KMS-11 (cell line): Measurements from ENCODE around the gene CFAP299.

Experiments used
- H2AFZ ChIP-seq: fragments of 200-600 bp; sonication (generic); 2 replicates; pipeline ENCODE4 v1.6.1; 2016; ENCODE audit warnings: antibody characterized with exemption, mixed run types, low read depth
- H3K27ac ChIP-seq: fragments of 200-600 bp; sonication (generic); 2 replicates; pipeline ENCODE4 v1.6.1; 2016; ENCODE audit warnings: mild to moderate bottlenecking, mixed run types
- H3K27me3 ChIP-seq: fragments of 200-600 bp; sonication (generic); 2 replicates; pipeline ENCODE4 v1.6.1; 2017; ENCODE audit warnings: mild to moderate bottlenecking, low read depth, mixed run types, moderate library complexity; ENCODE audit not compliant: insufficient read depth
- H3K36me3 ChIP-seq: fragments of 200-600 bp; sonication (generic); 2 replicates; pipeline ENCODE4 v1.6.1; 2017; ENCODE audit warnings: mild to moderate bottlenecking, mixed run types; ENCODE audit not compliant: insufficient read depth
- H3K4me1 ChIP-seq: fragments of 200-600 bp; sonication (generic); 2 replicates; pipeline ENCODE4 v1.6.1; 2016; ENCODE audit warnings: mild to moderate bottlenecking, low read depth, mixed run types; ENCODE audit not compliant: poor library complexity, severe bottlenecking
- H3K4me2 ChIP-seq: fragments of 200-600 bp; sonication (generic); 2 replicates; pipeline ENCODE4 v1.7.0; 2016; ENCODE audit warnings: mild to moderate bottlenecking, mixed run types
- H3K4me3 ChIP-seq: fragments of 200-600 bp; sonication (generic); IDR thresholded peaks from 2 replicates; pipeline ENCODE4 v1.6.1; 2017; ENCODE audit warnings: low read depth, low read length, mixed read lengths; ENCODE audit not compliant: insufficient read depth
- H3K79me2 ChIP-seq: fragments of 200-600 bp; sonication (generic); 2 replicates; pipeline ENCODE4 v1.6.1; 2016; ENCODE audit warnings: low read depth, mixed run types; ENCODE audit not compliant: insufficient read depth
- H3K9ac ChIP-seq: fragments of 200-600 bp; sonication (generic); 2 replicates; pipeline ENCODE4 v1.6.1; 2016; ENCODE audit warnings: mild to moderate bottlenecking, mixed run types
- H4K20me1 ChIP-seq: fragments of 200-600 bp; sonication (generic); 2 replicates; pipeline ENCODE4 v1.6.1; 2016; ENCODE audit warnings: mild to moderate bottlenecking, mixed run types; ENCODE audit not compliant: insufficient read depth
- CTCF ChIP-seq: fragments of 200-600 bp; sonication (generic); conservative IDR thresholded peaks from 2 replicates; pipeline ENCODE4 v1.6.1; 2017; ENCODE audit warnings: low read depth, mild to moderate bottlenecking, antibody characterized with exemption, low read length, moderate library complexity, mixed read lengths

Gene CFAP299

DNA sequence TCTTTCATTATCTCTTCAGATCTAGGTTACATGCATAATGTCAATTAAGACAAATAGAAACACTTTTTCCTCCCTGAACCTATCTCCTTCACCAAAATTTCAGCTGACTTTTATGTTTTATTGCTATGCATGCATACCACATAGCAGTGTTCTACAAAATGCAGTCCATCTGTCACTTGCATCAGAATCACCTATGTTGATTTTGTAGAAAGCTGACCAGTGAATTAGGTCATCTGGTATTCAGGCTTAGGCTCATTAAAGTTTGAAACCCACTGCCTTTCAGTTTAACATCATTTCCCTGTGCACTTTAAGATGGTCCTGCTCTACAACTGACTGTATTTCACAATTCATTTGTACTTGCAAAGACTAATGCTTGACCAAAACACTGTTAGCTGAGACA, 277.9 kb downstream of the CFAP299 start:
- H3K4me1 ChIP-seq, result no peaks in the 10 kb centered on the region
- no peak overlapping the region for H3K4me2 ChIP-seq
- no peaks in the 10 kb centered on the region for H3K27me3 ChIP-seq

DNA sequence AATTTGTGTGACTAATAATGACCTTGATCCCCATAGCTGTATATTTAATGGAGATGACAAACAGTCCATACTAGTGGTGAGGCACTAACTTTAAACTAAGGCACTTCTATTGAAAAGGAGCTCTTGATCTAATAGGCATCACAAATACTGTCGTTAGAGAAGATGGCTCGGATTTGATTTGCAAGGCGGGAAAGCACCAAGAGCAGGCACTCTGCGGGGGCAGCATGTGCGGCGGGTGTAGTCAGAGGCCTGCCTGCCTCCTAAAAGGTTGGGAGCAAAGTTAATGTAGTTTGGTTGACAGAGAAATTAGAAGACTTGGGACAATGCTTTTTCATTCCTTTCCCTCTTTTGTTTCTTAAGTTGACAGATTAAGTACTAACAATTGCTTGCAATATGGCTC, 278.8 kb downstream of the CFAP299 start:
- H3K9ac ChIP-seq, result no peak overlapping the region
- no peaks in the 10 kb centered on the region for H4K20me1 ChIP-seq
- no peak overlapping the region for H2AFZ ChIP-seq
- no peak overlapping the region for H3K4me3 ChIP-seq
- no peaks in the 10 kb centered on the region for H3K79me2 ChIP-seq
- H3K27me3 ChIP-seq, result no peaks in the 10 kb centered on the region
- H3K27ac ChIP-seq, result no peak overlapping the region
- no peaks in the 10 kb centered on the region for H3K4me1 ChIP-seq
- H3K4me2 ChIP-seq, result no peak overlapping the region
- no peak for TF ChIP-seq CTCF
- H3K36me3 ChIP-seq, result no peaks in the 10 kb centered on the region

More for the DNA sequence above, 277.9 kb downstream of the CFAP299 start:
- Histone ChIP-seq H2AFZ (no peak overlapping the region), H3K9ac (no peak overlapping the region), H4K20me1 (no peaks in the 10 kb centered on the region), H3K4me3 (no peak overlapping the region), H3K36me3 (no peaks in the 10 kb centered on the region), H3K79me2 (no peaks in the 10 kb centered on the region), H3K27ac (no peak overlapping the region)
- TF ChIP-seq CTCF, result no peak

GRCh38 chr4:80615099-80615498, 279.6 kb downstream of the CFAP299 start:
- Histone ChIP-seq H3K4me2 (no peak overlapping the region), H3K27ac (no peak overlapping the region), H3K36me3 (no peaks in the 10 kb centered on the region), H4K20me1 (no peaks in the 10 kb centered on the region), H3K4me1 (no peaks in the 10 kb centered on the region), H3K4me3 (no peak overlapping the region), H3K9ac (no peak overlapping the region), H3K79me2 (no peaks in the 10 kb centered on the region), H3K27me3 (no peaks in the 10 kb centered on the region), H2AFZ (no peak overlapping the region)
- no peak for TF ChIP-seq CTCF

DNA sequence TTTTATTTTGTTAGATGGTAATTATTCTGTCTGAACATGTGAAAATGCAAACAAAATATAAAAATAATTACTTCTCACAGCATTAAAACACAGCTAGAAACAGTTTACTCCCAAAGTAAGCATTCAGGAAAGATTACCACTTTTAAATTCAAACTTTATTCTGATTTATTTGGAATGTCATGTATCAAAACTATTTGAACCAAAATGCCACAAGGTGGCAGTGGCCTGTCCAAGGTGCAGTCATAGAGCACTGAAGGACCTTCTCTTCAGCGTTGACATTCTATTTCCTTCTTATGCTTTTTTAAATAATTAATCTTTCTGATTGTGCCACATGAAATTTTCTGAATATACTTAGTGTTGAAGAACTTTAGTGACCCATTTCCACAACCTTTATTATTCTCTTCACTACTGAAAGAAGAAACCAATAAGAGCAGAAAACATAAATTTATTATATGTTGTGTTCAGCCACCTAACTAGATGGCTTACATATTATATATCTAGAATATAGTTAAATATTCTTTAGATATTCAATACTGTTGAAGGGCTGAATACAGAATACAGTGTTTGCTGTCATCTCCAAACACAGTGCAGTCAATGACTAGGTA, 283.6 kb downstream of the CFAP299 start:
- Histone ChIP-seq H3K36me3 (no peaks in the 10 kb centered on the region), H3K79me2 (no peaks in the 10 kb centered on the region), H3K4me3 (no peak overlapping the region), H3K4me1 (no peaks in the 10 kb centered on the region), H3K27ac (no peak overlapping the region), H4K20me1 (no peaks in the 10 kb centered on the region), H3K27me3 (no peaks in the 10 kb centered on the region), H2AFZ (no peak overlapping the region), H3K9ac (no peak overlapping the region), H3K4me2 (no peak overlapping the region)
- peak; percentile 40; the same call in 1 of the 2 replicates for TF ChIP-seq CTCF
